HG02973 (cell line): Measurements from ENCODE around the gene ZNF580.
A peak's percentile ranks its signal among the peaks of the same experiment; 100 is the strongest.

Experiments
- ATAC-seq: cut with Tn5 transposase; IDR thresholded peaks from one replicate; pipeline ENCODE4 v1.9.1; 2021; ENCODE audit warnings: moderate library complexity; ENCODE audit not compliant: unreplicated experiment

Gene ZNF580

GRCh38 chr19:55644191-55644833, 3.5 kb downstream of the ZNF580 start:
- no peak for ATAC-seq

- no peak for ATAC-seq
Measured at GRCh38 chr19:55644842-55645511, 4.2 kb downstream of the ZNF580 start.

GRCh38 chr19:55645512-55645881, 4.7 kb downstream of the ZNF580 start:
- no peak for ATAC-seq

GRCh38 chr19:55646889-55647731, 6.3 kb downstream of the ZNF580 start:
- no peak for ATAC-seq

GRCh38 chr19:55647732-55648584, 7.2 kb downstream of the ZNF580 start, which contains the start of gene CCDC106:
Gene CCDC106 (plus strand): TSS chr19:55648212. CDS start chr19:55649047, 835 bp downstream.
- no peak for ATAC-seq

GRCh38 chr19:55648585-55649267, 7.9 kb downstream of the ZNF580 start:
- no peak for ATAC-seq

GRCh38 chr19:55649268-55650125, 8.7 kb downstream of the ZNF580 start:
- ATAC-seq: no peak

- ATAC-seq: no peak
Measured at GRCh38 chr19:55650126-55650557, 9.3 kb downstream of the ZNF580 start.

GRCh38 chr19:55650602-55651230, 9.9 kb downstream of the ZNF580 start:
- ATAC-seq: no peak

GRCh38 chr19:55651236-55651635, 10.4 kb downstream of the ZNF580 start:
- ATAC-seq: no peak

- no peak for ATAC-seq
Measured at GRCh38 chr19:55652311-55653128, 11.7 kb downstream of the ZNF580 start.

GRCh38 chr19:55653651-55654322, 13.0 kb downstream of the ZNF580 start:
- peak; percentile 30 for ATAC-seq

- peak; percentile 55 for ATAC-seq
Measured at GRCh38 chr19:55654323-55654867, 13.6 kb downstream of the ZNF580 start.

GRCh38 chr19:55654868-55655647, 14.3 kb downstream of the ZNF580 start, which contains the start of gene U2AF2:
Gene U2AF2 (plus strand): TSS chr19:55655035. CDS start chr19:55655105, 70 bp downstream.
- ATAC-seq: peak; percentile 41

GRCh38 chr19:55655648-55656040, 14.8 kb downstream of the ZNF580 start:
- ATAC-seq: no peak

GRCh38 chr19:55656552-55656951, 15.8 kb downstream of the ZNF580 start:
- no peak for ATAC-seq
